Muscle of leg (tissue), 16 donors: ENCODE measurements around the gene MOSPD3. TPM values are rescaled to one million over a fixed set of nuclear protein-coding genes. Genes with fewer than 3 reads are reported as not detected.
"Not testable (repeated sequence)": the region's sequence is repeated elsewhere in the genome, so short reads cannot be mapped to it uniquely, and the experiment has no call there.

Source experiments
- DNase-seq: peaks from one replicate; pipeline ENCODE4 v3.0.0; 2013
- H3K27ac ChIP-seq: one replicate; pipeline ENCODE4 v1.5.1; 2013; ENCODE audit warnings: mild to moderate bottlenecking, low read length, control low read depth
- H3K27me3 ChIP-seq: one replicate; pipeline ENCODE4 v1.6.1; 2013; ENCODE audit warnings: low read length; ENCODE audit not compliant: control insufficient read depth, insufficient read depth
- H3K36me3 ChIP-seq: one replicate; pipeline ENCODE4 v1.6.1; 2013; ENCODE audit warnings: low read length; ENCODE audit not compliant: control insufficient read depth, insufficient read depth
- H3K4me1 ChIP-seq: one replicate; pipeline ENCODE4 v1.6.1; 2013; ENCODE audit warnings: low read length; ENCODE audit not compliant: control insufficient read depth, insufficient read depth
- H3K4me3 ChIP-seq: one replicate; pipeline ENCODE4 v1.5.1; 2013; ENCODE audit warnings: low read length, control low read depth
- H3K9me3 ChIP-seq: replicated peaks from 2 replicates; pipeline ENCODE4 v1.6.1; 2013; ENCODE audit warnings: low read depth, low read length; ENCODE audit not compliant: control insufficient read depth
- WGBS: methylation state at CpG from one replicate; pipeline ENCODE4 v1.1.5; 2013; ENCODE audit warnings: missing lambda C conversion rate; ENCODE audit not compliant: insufficient coverage; 5-methylcytosine and 5-hydroxymethylcytosine counted together
- long read RNA-seq, 11 donors: transcript quantifications; one replicate each; lab custom pipeline, GENCODE V29; 2026
- polyA plus RNA-seq, 8 donors: library from polyadenylated mRNA; unstranded; fragments of 120-200 nt; gene quantifications; one replicate each; pipeline versions ENCODE4 v1.2.1 to v1.2.3, GENCODE V29; 2013; ENCODE audit warnings: inconsistent platforms in 1 of 8, low replicate concordance in 1 of 8; ENCODE audit not compliant: insufficient read length in 8 of 8, insufficient read depth in 1 of 8
- total RNA-seq: library from RNA; stranded (reverse); fragments of 120-200 nt; gene quantifications from one replicate; pipeline ENCODE4 v1.2.4, GENCODE V29; 2013

The MOSPD3 gene, protein sequence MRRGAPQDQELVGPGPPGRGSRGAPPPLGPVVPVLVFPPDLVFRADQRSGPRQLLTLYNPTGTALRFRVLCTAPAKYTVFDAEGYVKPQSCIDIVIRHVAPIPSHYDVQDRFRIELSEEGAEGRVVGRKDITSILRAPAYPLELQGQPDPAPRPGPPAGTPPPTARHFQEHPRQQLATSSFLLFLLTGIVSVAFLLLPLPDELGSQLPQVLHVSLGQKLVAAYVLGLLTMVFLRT
- total RNA-seq (7.1 TPM), polyA plus RNA-seq (10 to 100 TPM; 16.0 to 23.5 (median 17.8) TPM)
- long read RNA-seq, donor 1, partial matches to known transcripts, result 0 of 4 reads
- long read RNA-seq, donor 1, other reads (novel, unspliced or antisense), result 0 of 4 reads
- long read RNA-seq, donor 2, result 0 reads
- long read RNA-seq, donor 3, transcript MOSPD3-203 (5 exons, 1,191 nt), result major isoform, 10 of 13 reads
- long read RNA-seq, donor 3, partial matches to known transcripts, result 0 of 13 reads
- long read RNA-seq, donor 3, other reads (novel, unspliced or antisense), result 0 of 13 reads
- long read RNA-seq, donor 4, partial matches to known transcripts, result 0 of 4 reads
- long read RNA-seq, donor 4, other reads (novel, unspliced or antisense), result 0 of 4 reads
- long read RNA-seq, donor 5, transcript MOSPD3-208 (3 exons, 571 nt), result minor isoform, 7 of 24 reads
- long read RNA-seq, donor 5, transcript MOSPD3-203 (5 exons, 1,191 nt), result major isoform, 15 of 24 reads
- long read RNA-seq, donor 5, partial matches to known transcripts, result 0 of 24 reads
- long read RNA-seq, donor 5, other reads (novel, unspliced or antisense), result 0 of 24 reads
- long read RNA-seq, donor 6, transcript MOSPD3-208 (3 exons, 571 nt), result minor isoform, 6 of 17 reads
- long read RNA-seq, donor 6, transcript MOSPD3-203 (5 exons, 1,191 nt), result major isoform, 10 of 17 reads
- long read RNA-seq, donor 6, partial matches to known transcripts, result 0 of 17 reads
- long read RNA-seq, donor 6, other reads (novel, unspliced or antisense), result 0 of 17 reads
- long read RNA-seq, donor 7, transcript MOSPD3-208 (3 exons, 571 nt), result major isoform, 8 of 14 reads
- long read RNA-seq, donor 7, transcript MOSPD3-203 (5 exons, 1,191 nt), result minor isoform, 6 of 14 reads
- long read RNA-seq, donor 7, partial matches to known transcripts, result 0 of 14 reads
- long read RNA-seq, donor 7, other reads (novel, unspliced or antisense), result 0 of 14 reads
- long read RNA-seq, donor 8, partial matches to known transcripts, result 0 of 2 reads
- long read RNA-seq, donor 8, other reads (novel, unspliced or antisense), result 0 of 2 reads
- long read RNA-seq, donor 9, transcript MOSPD3-203 (5 exons, 1,191 nt), result major isoform, 6 of 8 reads
- long read RNA-seq, donor 9, partial matches to known transcripts, result 0 of 8 reads
- long read RNA-seq, donor 9, other reads (novel, unspliced or antisense), result 0 of 8 reads
- long read RNA-seq, donor 10, transcript MOSPD3-208 (3 exons, 571 nt), result major isoform, 5 of 9 reads
- long read RNA-seq, donor 10, partial matches to known transcripts, result 0 of 9 reads
- long read RNA-seq, donor 10, other reads (novel, unspliced or antisense), result 0 of 9 reads
- long read RNA-seq, donor 11, partial matches to known transcripts, result 0 of 8 reads
- long read RNA-seq, donor 11, other reads (novel, unspliced or antisense), result 0 of 8 reads

DNA sequence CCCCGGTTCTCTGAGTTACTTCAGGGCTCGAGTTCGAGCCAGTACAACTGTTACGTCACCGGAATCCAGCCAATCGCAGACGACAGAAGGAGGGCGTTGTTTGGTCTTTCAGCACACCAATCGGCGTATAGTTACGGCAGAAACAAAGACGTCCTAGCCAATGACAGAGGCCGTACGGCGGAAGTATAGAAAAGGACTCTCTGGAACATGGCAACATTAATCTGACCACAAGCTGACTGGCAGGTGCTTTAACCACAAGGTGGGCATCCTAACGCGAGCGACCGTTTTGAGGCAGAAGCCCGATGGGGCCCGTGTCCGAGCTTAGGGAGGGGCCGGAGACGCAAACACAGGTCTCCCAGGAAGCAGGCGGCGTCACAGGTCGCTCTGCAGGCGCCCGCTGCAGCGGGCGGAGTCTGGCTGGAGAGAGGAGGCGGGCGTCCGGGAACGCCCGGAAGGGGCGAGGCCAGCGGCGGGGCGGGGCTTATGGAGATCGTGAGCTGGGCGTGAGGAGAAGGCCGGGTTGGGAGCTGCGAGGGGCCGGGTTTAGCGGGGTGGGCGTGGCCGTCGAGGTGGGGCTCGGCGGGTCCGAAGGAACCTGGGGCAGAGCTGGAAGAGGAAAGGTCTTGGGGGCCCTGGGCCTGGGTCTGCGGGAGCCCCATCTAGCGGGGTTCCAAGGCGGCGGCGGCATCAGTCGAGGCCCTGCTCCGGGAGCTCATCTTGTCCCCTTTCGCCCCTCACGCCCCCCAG is at the start of gene MOSPD3:
MOSPD3 (plus strand) TSS at position 558 of the 747 bp plus-strand sequence. CDS start 252 bp downstream, outside the sequence.
- WGBS, result under 1% methylated on average over 61 of the region's 61 CpGs

DNA sequence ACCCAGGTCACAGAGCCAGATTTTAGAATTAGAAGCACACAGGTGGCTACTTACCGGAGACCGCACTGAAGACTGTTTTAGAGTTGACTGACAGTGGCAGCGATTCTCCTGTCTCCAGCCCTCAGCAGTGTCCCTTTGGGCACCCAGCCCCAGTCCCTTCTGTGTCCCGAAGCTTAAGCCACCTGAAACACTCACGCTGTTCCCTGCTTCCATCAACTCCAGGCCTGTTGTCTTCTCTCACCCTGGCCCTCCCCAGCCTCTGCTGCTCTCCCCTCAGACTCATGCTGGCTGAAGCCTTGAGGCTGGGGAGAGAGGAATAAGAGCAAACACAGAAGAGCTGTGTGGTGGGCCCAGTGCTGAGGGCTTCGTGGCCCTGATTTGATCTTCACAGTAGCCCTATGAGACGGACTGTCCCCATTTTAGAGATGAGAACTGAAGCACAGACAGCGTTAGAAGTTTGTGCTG is 49.2 kb upstream of the MOSPD3 start:
- H3K9me3 ChIP-seq, result no peaks in the 10 kb centered on the region

More for the DNA sequence above, at the start of gene MOSPD3:
- peak within 1 kb of the TSS; percentile 88 for H3K4me3 ChIP-seq
- H3K27me3 ChIP-seq, result no peaks in the 10 kb centered on the region
- peak; percentile 100 for DNase-seq
- H3K4me1 ChIP-seq, result peaks cover 10% of the 10 kb centered on the region
- H3K36me3 ChIP-seq, result peaks cover 12% of the 10 kb centered on the region
- no peaks in the 10 kb centered on the region for H3K9me3 ChIP-seq
- peak within 1 kb of the TSS; percentile 94 for H3K27ac ChIP-seq

DNA sequence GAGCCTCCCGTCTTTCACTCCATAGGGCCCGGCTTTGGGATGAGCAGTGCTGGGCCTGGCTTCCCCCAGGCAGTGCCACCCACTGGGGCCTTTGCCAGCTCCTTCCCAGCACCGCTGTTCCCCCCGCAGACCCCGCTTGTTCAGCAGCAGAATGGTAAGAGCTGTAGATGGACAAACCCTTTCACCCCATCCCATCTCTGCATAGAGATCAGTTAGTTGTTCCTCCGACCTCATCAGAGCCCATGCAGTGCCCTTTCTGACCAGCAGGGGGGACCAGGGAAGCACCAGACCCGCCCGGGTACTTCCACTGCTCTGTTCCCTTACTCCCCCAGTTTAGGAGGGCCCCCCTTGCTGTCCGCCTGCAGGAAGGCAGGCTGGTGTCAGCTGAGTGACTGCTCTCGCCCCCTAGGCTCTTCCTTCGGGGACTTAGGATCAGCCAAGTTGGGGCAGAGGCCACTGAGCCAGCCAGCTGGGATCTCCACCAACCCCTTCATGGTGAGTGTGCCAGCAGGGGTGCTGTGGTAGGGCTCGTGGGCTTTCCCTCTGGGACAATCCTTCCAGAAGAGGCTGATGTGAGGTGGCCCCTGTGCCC is 48.4 kb upstream of the MOSPD3 start:
- H3K27ac ChIP-seq, result no peak overlapping the region
- WGBS, result 30% methylated on average over 8 of the region's 12 CpGs
- DNase-seq, result peak; percentile 74
- H3K36me3 ChIP-seq, result peaks cover 33% of the 10 kb centered on the region
- no peaks in the 10 kb centered on the region for H3K9me3 ChIP-seq
- no peak overlapping the region for H3K4me3 ChIP-seq
- H3K27me3 ChIP-seq, result peaks cover 3% of the 10 kb centered on the region
- H3K4me1 ChIP-seq, result peaks cover 3% of the 10 kb centered on the region

More for the DNA sequence above, 49.2 kb upstream of the MOSPD3 start:
- Histone ChIP-seq H3K4me1 (peaks cover 3% of the 10 kb centered on the region), H3K27me3 (no peaks in the 10 kb centered on the region), H3K36me3 (peaks cover 33% of the 10 kb centered on the region), H3K4me3 (no peak overlapping the region), H3K27ac (no peak overlapping the region)
- DNase-seq, result no peak
- 93% methylated on average over 6 of the region's 8 CpGs for WGBS

DNA sequence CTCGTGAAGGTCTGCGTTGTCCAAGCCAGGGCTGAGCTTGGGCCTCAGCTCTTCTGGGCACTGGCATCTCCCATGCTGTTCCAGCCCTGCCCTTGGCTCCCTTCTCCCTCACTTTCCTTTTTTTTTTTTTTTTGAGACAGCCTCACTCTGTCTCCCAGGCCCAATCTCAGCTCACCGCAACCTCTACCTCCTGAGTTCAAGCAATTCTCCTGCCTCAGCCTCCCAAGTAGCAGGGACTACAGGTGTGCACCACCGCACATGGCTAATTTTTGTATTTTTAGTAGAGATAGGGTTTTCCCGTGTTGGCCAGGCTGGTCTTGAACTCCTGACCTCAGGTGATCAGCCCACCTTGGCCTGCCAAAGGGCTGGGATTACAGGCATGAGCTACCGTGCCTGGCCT is 47.9 kb upstream of the MOSPD3 start:
- H3K27ac ChIP-seq, DNase-seq, H3K27me3 ChIP-seq, H3K4me3 ChIP-seq, H3K9me3 ChIP-seq, H3K4me1 ChIP-seq: not testable (repeated sequence)
- WGBS, result 81% methylated on average over 3 of the region's 6 CpGs
- peaks cover 31% of the 10 kb centered on the region for H3K36me3 ChIP-seq

- Histone ChIP-seq H3K27me3 (peaks cover 16% of the 10 kb centered on the region), H3K9me3 (no peaks in the 10 kb centered on the region), H3K27ac (no peak overlapping the region), H3K4me3 (no peak overlapping the region), H3K4me1 (peaks cover 14% of the 10 kb centered on the region), H3K36me3 (peaks cover 31% of the 10 kb centered on the region)
- 89% methylated on average over 3 of the region's 11 CpGs for WGBS
- DNase-seq, result no peak
Observed at GRCh38 chr7:100565133-100565571, 47.2 kb upstream of the MOSPD3 start.

DNA sequence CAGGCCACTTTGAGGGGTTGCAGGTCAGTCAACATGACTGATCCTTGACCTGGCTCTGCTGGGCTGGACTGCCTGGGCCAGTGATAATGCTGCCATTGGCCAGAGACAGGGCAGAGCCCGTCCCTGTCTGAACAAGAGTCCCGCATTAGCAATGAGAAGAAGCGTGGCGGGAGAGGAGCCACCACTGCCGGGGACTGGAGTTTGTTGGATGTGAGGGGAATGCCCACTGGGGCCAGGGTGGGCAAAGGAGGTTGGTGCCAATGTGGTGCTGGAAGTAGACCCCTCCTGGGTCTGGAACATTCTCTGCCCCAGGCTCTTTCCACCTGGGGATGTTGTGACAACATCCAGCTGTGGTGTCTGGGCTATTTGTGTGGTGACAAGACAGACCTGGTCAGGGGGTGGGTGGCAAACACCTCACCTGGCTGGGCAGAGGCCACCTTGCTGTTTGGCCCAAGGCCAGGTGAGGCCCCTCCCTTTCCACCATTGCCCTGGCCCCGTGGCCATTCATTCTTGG is 46.3 kb upstream of the MOSPD3 start:
- WGBS, result 86% methylated on average over 5 of the region's 6 CpGs

DNA sequence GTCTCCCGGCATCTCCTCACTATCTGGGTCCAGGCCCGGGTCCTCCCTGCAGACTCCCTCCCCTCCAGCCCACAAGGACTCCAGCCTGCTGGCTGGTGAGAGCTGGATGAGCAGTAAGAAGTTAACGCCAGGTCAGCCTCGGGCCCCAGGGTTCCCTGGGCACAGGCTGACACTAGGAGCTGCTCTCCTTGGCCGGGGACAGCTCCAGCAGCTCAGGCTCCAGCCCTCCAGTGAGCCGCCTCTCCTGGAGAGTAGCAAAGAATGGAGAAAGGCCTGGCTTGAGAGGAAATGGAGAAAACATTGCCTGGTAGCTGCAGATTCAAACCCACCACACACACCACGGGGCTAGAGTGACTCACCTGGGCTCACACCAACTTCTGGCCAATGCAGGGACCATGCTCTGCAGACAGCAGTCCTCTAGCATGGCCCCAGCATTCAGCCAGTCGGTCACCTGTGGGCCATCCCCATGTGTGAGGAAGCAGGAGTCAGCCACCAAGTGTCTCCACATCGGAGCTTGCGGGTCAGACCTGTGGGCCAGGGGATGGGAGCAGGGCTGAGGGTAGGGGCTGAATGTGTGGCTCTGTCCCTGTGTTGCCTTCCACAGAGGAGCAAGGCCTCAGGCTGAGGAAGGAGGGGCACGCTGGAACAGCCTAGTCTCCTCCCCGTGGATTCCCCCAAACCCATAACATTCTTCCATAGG is 45.2 kb upstream of the MOSPD3 start:
- Histone ChIP-seq H3K27me3 (peaks cover 34% of the 10 kb centered on the region), H3K4me3 (no peak overlapping the region), H3K36me3 (peaks cover 19% of the 10 kb centered on the region), H3K9me3 (no peaks in the 10 kb centered on the region), H3K4me1 (peaks cover 17% of the 10 kb centered on the region), H3K27ac (peak overlapping the region; percentile 49)
- 19% methylated on average over 4 of the region's 12 CpGs for WGBS
- DNase-seq, result peak; percentile 11

More for the DNA sequence above, 46.3 kb upstream of the MOSPD3 start:
- no peaks in the 10 kb centered on the region for H3K9me3 ChIP-seq
- no peak overlapping the region for H3K4me3 ChIP-seq
- H3K36me3 ChIP-seq, result peaks cover 28% of the 10 kb centered on the region
- peaks cover 25% of the 10 kb centered on the region for H3K27me3 ChIP-seq
- H3K4me1 ChIP-seq, result peaks cover 17% of the 10 kb centered on the region
- H3K27ac ChIP-seq, result no peak overlapping the region
- peak; percentile 8 for DNase-seq

DNA sequence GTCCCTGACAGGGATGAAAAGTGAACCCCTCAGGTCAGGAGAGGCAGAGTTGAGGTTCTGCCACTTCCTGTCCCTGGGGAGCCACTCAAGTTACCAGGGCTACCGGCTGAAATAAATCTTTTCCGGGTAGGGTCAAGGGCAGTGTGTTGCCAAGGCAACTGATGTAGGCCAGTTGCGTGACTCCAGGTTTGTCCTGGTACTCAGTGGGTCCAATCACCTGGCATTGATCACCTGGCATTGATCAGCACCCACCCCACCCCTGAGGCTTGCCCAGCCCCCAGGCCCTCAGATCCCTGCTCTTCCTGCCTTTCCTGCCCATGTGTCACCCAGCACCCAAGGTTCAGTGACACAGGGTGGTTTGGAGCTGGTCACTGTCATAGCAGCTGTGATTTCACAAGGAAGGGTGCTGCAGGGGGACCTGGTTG is 44.6 kb upstream of the MOSPD3 start:
- no peaks in the 10 kb centered on the region for H3K9me3 ChIP-seq
- H3K4me3 ChIP-seq, result no peak overlapping the region
- peaks cover 14% of the 10 kb centered on the region for H3K36me3 ChIP-seq
- WGBS, result 41% methylated on average over 3 of the region's 3 CpGs
- no peak overlapping the region for H3K27ac ChIP-seq
- H3K27me3 ChIP-seq, result peaks cover 39% of the 10 kb centered on the region
- peaks cover 17% of the 10 kb centered on the region for H3K4me1 ChIP-seq
- no peak for DNase-seq
